Measurements from ENCODE around the gene DNAJC4.

GRCh38 chr11:64208086-64208795 lies 22.1 kb upstream of the DNAJC4 start:
- TF ChIP-seq CBX8 (IDR thresholded peaks at IDR 0.05; ENCODE audit: borderline replicate concordance, low read depth, low read length) (no peak), FOSL1 (IDR thresholded peaks at IDR 0.05; ENCODE audit: insufficient read depth, low read depth, low read length) (no peak), SAP30 (IDR thresholded peaks at IDR 0.05; ENCODE audit: insufficient read depth, insufficient replicate concordance, low read length) (no peak), EGR1 (IDR thresholded peaks at IDR 0.05; ENCODE audit: borderline replicate concordance, low read depth, low read length) (no peak), POLR2AphosphoS5 (IDR thresholded peaks at IDR 0.05; ENCODE audit: low read depth, low read length) (no peak), CTCF (IDR thresholded peaks at IDR 0.05; ENCODE audit: control extremely low read depth in 1 of 3, insufficient read depth in 1 of 3, low read depth in 1 of 3, low read length in 3 of 3) (no peak), CREB1 (IDR thresholded peaks at IDR 0.05) (no peak), MAFK (IDR thresholded peaks at IDR 0.05; ENCODE audit: low read depth, low read length) (no peak), JUND (IDR thresholded peaks at IDR 0.05; ENCODE audit: low read length) (no peak), ATF3 (IDR thresholded peaks at IDR 0.05; ENCODE audit: insufficient read depth, low read depth, low read length) (no peak), RAD21 (IDR thresholded peaks at IDR 0.05 in 1 of 2, conservative IDR thresholded peaks at IDR 0.05 in 1 of 2; ENCODE audit: low read depth in 2 of 2, low read length in 2 of 2) (no peak)

All from H1 (cell line).